ENCODE data around the gene C13orf46.

Gene C13orf46

GRCh38 chr13:114000151-114001040 lies 26.5 kb upstream of the C13orf46 start:
- Histone ChIP-seq H3K4me3 (ENCODE audit: low read length) (no peak overlapping the region), H3K36me3 (ENCODE audit: control insufficient read depth, insufficient read depth, low read length) (peaks cover 4% of the 10 kb centered on the region; the same call in 1 of the 2 replicates), H3K27ac (ENCODE audit: low read length) (no peak overlapping the region), H3K4me1 (ENCODE audit: control insufficient read depth, insufficient read depth, low read length) (peaks cover 2% of the 10 kb centered on the region; the same call in 1 of the 2 replicates), H3K9me3 (ENCODE audit: control insufficient read depth, insufficient read depth, low read length) (no peaks in the 10 kb centered on the region), H3K27me3 (ENCODE audit: control insufficient read depth, insufficient read depth, low read length) (no peaks in the 10 kb centered on the region)
- no CpG with 5 or more reads among the region's 26 CpGs for WGBS (ENCODE audit: insufficient coverage, insufficient read length)
- no peak for DNase-seq (ENCODE audit: low read depth, low spot score)

DNA sequence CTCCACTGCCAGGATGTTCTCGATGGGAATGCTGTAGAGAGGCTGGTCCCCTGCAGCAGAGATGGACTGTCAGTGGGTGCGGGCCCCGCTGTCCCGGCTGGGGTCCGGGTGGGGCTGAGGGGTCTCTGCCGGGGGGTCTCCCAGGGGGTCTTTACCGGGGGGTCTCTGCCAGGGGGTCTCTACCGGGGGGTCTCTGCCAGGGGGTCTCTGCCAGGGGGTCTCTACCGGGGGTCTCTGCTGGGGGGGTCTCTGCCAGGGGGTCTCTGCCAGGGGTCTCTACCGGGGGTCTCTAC lies 25.7 kb upstream of the C13orf46 start:
- Histone ChIP-seq H3K4me1 (ENCODE audit: control insufficient read depth, insufficient read depth, low read length) (peaks cover 2% of the 10 kb centered on the region; the same call in 1 of the 2 replicates), H3K36me3 (ENCODE audit: control insufficient read depth, insufficient read depth, low read length) (peaks cover 4% of the 10 kb centered on the region; the same call in 1 of the 2 replicates), H3K27ac (ENCODE audit: low read length) (no peak overlapping the region), H3K27me3 (ENCODE audit: control insufficient read depth, insufficient read depth, low read length) (no peaks in the 10 kb centered on the region), H3K4me3 (ENCODE audit: low read length) (no peak overlapping the region), H3K9me3 (ENCODE audit: control insufficient read depth, insufficient read depth, low read length) (no peaks in the 10 kb centered on the region)
- no peak for DNase-seq (ENCODE audit: low read depth, low spot score)
- no CpG with 5 or more reads among the region's 10 CpGs for WGBS (ENCODE audit: insufficient coverage, insufficient read length)

DNA sequence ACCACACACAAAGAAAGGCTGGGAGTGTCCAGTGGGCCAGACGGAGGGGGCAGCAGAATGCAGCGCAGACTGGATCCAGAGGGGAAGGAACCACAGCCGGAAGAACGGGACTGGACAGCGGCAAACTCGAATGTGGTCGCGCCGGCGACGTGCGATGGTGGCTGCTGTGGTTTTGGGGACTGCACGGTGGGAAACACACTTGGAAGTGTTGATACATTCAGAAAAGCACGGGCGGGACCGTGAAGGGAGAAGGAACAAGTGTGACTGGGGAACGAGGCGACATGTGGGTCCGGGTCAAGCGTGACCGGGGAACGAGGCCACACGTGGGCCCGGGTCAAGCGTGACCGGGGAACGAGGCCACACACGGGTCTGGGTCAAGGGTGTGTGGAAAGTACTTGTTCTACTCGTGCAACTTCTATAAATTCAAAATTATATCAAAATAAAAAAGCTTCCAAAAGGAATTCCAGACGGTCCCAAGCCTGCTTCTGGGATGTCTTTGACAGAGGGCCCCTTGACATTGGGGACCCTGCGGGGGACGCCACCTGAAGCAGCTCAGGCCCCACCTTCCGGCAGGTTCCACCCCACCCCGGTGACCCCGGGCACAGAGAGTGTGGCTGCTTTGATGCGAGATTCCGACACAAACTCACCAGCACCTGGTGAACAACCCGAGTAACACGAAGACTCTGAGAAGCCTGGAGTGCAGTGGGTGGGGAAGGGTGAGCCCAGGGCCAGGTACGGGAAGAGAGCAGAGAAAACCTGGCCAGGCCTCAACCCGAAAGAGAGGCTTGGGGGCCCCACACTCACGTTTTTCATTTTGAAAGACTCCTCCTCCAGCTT lies 25.1 kb upstream of the C13orf46 start:
- H3K9me3 ChIP-seq (ENCODE audit: control insufficient read depth, insufficient read depth, low read length), result no peaks in the 10 kb centered on the region
- DNase-seq (ENCODE audit: low read depth, low spot score), result no peak
- peaks cover 2% of the 10 kb centered on the region; the same call in 1 of the 2 replicates for H3K4me1 ChIP-seq (ENCODE audit: control insufficient read depth, insufficient read depth, low read length)
- H3K4me3 ChIP-seq (ENCODE audit: low read length), result no peak overlapping the region
- H3K36me3 ChIP-seq (ENCODE audit: control insufficient read depth, insufficient read depth, low read length), result peaks cover 4% of the 10 kb centered on the region; the same call in 1 of the 2 replicates
- no peaks in the 10 kb centered on the region for H3K27me3 ChIP-seq (ENCODE audit: control insufficient read depth, insufficient read depth, low read length)
- H3K27ac ChIP-seq (ENCODE audit: low read length), result no peak overlapping the region
- no CpG with 5 or more reads among the region's 42 CpGs for WGBS (ENCODE audit: insufficient coverage, insufficient read length)

- no peak overlapping the region for H3K27ac ChIP-seq (ENCODE audit: low read length)
- H3K4me3 ChIP-seq (ENCODE audit: low read length), result no peak overlapping the region
- H3K27me3 ChIP-seq (ENCODE audit: control insufficient read depth, insufficient read depth, low read length), result no peaks in the 10 kb centered on the region
- H3K36me3 ChIP-seq (ENCODE audit: control insufficient read depth, insufficient read depth, low read length), result peaks cover 4% of the 10 kb centered on the region; the same call in 1 of the 2 replicates
- WGBS (ENCODE audit: insufficient coverage, insufficient read length), result no CpG with 5 or more reads among the region's 29 CpGs
- DNase-seq (ENCODE audit: low read depth, low spot score), result no peak
- no peaks in the 10 kb centered on the region for H3K9me3 ChIP-seq (ENCODE audit: control insufficient read depth, insufficient read depth, low read length)
- peaks cover 2% of the 10 kb centered on the region; the same call in 1 of the 2 replicates for H3K4me1 ChIP-seq (ENCODE audit: control insufficient read depth, insufficient read depth, low read length)
These were observed 24.2 kb upstream of the C13orf46 start for GRCh38 chr13:113997845-113998751.

GRCh38 chr13:113996912-113997745 lies 23.3 kb upstream of the C13orf46 start:
- Histone ChIP-seq H3K27ac (ENCODE audit: low read length) (no peak overlapping the region), H3K36me3 (ENCODE audit: control insufficient read depth, insufficient read depth, low read length) (peaks cover 4% of the 10 kb centered on the region; the same call in 1 of the 2 replicates), H3K4me1 (ENCODE audit: control insufficient read depth, insufficient read depth, low read length) (peaks cover 2% of the 10 kb centered on the region; the same call in 1 of the 2 replicates), H3K27me3 (ENCODE audit: control insufficient read depth, insufficient read depth, low read length) (no peaks in the 10 kb centered on the region), H3K4me3 (ENCODE audit: low read length) (no peak overlapping the region), H3K9me3 (ENCODE audit: control insufficient read depth, insufficient read depth, low read length) (no peaks in the 10 kb centered on the region)
- no peak for DNase-seq (ENCODE audit: low read depth, low spot score)
- WGBS (ENCODE audit: insufficient coverage, insufficient read length), result no CpG with 5 or more reads among the region's 13 CpGs

GRCh38 chr13:113996081-113996911 lies 22.4 kb upstream of the C13orf46 start:
- peaks cover 9% of the 10 kb centered on the region; the same call in 1 of the 2 replicates for H3K36me3 ChIP-seq (ENCODE audit: control insufficient read depth, insufficient read depth, low read length)
- H3K27ac ChIP-seq (ENCODE audit: low read length), result no peak overlapping the region
- WGBS (ENCODE audit: insufficient coverage, insufficient read length), result no CpG with 5 or more reads among the region's 38 CpGs
- no peaks in the 10 kb centered on the region for H3K4me1 ChIP-seq (ENCODE audit: control insufficient read depth, insufficient read depth, low read length)
- no peak overlapping the region for H3K4me3 ChIP-seq (ENCODE audit: low read length)
- H3K9me3 ChIP-seq (ENCODE audit: control insufficient read depth, insufficient read depth, low read length), result no peaks in the 10 kb centered on the region
- no peaks in the 10 kb centered on the region for H3K27me3 ChIP-seq (ENCODE audit: control insufficient read depth, insufficient read depth, low read length)
- DNase-seq (ENCODE audit: low read depth, low spot score), result no peak

DNA sequence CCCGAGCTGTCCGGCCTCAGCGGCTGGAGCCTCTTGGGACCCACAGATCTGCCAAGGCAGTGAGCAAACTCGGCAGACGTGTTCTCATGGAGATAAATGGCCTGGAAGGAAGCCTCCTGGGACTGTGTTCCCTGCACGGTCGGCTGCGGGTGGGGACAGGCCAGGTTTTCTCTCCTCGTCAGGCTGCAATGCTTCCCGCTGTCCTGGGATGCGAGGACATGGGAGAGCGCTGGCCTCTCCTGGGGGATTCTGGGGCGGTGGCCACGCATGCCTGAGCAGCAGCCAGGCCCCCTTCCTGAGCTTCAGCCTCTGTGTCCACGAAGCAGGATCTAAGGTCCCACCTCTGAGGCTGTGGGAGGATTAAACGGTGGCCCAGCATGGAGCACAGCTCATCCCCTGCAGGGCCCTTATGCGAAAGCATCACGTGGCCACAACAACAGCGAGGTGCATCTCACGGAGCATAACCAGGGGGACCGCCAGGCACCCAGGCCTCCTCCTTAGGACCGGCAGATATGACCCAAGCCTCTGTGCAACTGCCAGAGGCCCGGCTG lies 21.2 kb upstream of the C13orf46 start:
- no CpG with 5 or more reads among the region's 23 CpGs for WGBS (ENCODE audit: insufficient coverage, insufficient read length)

GRCh38 chr13:113992276-113993005 lies 18.6 kb upstream of the C13orf46 start:
- WGBS (ENCODE audit: insufficient coverage, insufficient read length), result no CpG with 5 or more reads among the region's 21 CpGs
- H3K4me3 ChIP-seq (ENCODE audit: low read length), result no peak overlapping the region
- H3K27ac ChIP-seq (ENCODE audit: low read length), result no peak overlapping the region
- H3K9me3 ChIP-seq (ENCODE audit: control insufficient read depth, insufficient read depth, low read length), result no peaks in the 10 kb centered on the region
- no peaks in the 10 kb centered on the region for H3K27me3 ChIP-seq (ENCODE audit: control insufficient read depth, insufficient read depth, low read length)
- H3K36me3 ChIP-seq (ENCODE audit: control insufficient read depth, insufficient read depth, low read length), result peaks cover 12% of the 10 kb centered on the region
- H3K4me1 ChIP-seq (ENCODE audit: control insufficient read depth, insufficient read depth, low read length), result no peaks in the 10 kb centered on the region
- DNase-seq (ENCODE audit: low read depth, low spot score), result no peak

More for the DNA sequence above, 21.2 kb upstream of the C13orf46 start:
- Histone ChIP-seq H3K4me3 (ENCODE audit: low read length) (no peak overlapping the region), H3K27ac (ENCODE audit: low read length) (no peak overlapping the region), H3K27me3 (ENCODE audit: control insufficient read depth, insufficient read depth, low read length) (no peaks in the 10 kb centered on the region), H3K9me3 (ENCODE audit: control insufficient read depth, insufficient read depth, low read length) (no peaks in the 10 kb centered on the region), H3K36me3 (ENCODE audit: control insufficient read depth, insufficient read depth, low read length) (peaks cover 12% of the 10 kb centered on the region), H3K4me1 (ENCODE audit: control insufficient read depth, insufficient read depth, low read length) (no peaks in the 10 kb centered on the region)
- no peak for DNase-seq (ENCODE audit: low read depth, low spot score)

All from iPS DF 6.9 (cell line).